GM19035 (cell line): ENCODE data around the gene SOWAHD.
A peak's percentile ranks its signal among the peaks of the same experiment; 100 is the strongest.
"Not testable (repeated sequence)": the region's sequence is repeated elsewhere in the genome, so short reads cannot be mapped to it uniquely, and the experiment has no call there.

Source experiments
- ATAC-seq: cut with Tn5 transposase; IDR thresholded peaks from one replicate; pipeline ENCODE4 v1.9.1; 2021; ENCODE audit not compliant: unreplicated experiment

The SOWAHD gene

GRCh38 chrX:119757979-119758730 is at the start of gene SOWAHD:
Gene SOWAHD, plus strand, starts transcription at chrX:119758588. Its CDS starts 80 bp downstream, at chrX:119758668.
- no peak for ATAC-seq

GRCh38 chrX:119708936-119709335 is 49.5 kb upstream of the SOWAHD start:
- ATAC-seq = no peak

- no peak for ATAC-seq
Observed at GRCh38 chrX:119709630-119710029, 48.8 kb upstream of the SOWAHD start.

GRCh38 chrX:119721487-119721886 is 36.9 kb upstream of the SOWAHD start:
- ATAC-seq = no peak

GRCh38 chrX:119721926-119722325 is 36.5 kb upstream of the SOWAHD start:
- no peak for ATAC-seq

- ATAC-seq = no peak
Observed at GRCh38 chrX:119726900-119727555, 31.4 kb upstream of the SOWAHD start.

GRCh38 chrX:119728487-119728886 is 29.9 kb upstream of the SOWAHD start:
- ATAC-seq = no peak

GRCh38 chrX:119729408-119730201 is 28.8 kb upstream of the SOWAHD start:
- no peak for ATAC-seq

- ATAC-seq = no peak
Observed at GRCh38 chrX:119734897-119735339, 23.5 kb upstream of the SOWAHD start.

- ATAC-seq = no peak
Observed at GRCh38 chrX:119735467-119735866, 22.9 kb upstream of the SOWAHD start.

GRCh38 chrX:119736206-119736764 is 22.1 kb upstream of the SOWAHD start:
- ATAC-seq = no peak

GRCh38 chrX:119738742-119739141 is 19.6 kb upstream of the SOWAHD start:
- ATAC-seq = no peak

- no peak for ATAC-seq
Observed at GRCh38 chrX:119745283-119745848, 13.0 kb upstream of the SOWAHD start.

GRCh38 chrX:119750131-119750530 is 8.3 kb upstream of the SOWAHD start:
- not testable (repeated sequence) for ATAC-seq

GRCh38 chrX:119750751-119751150 is 7.6 kb upstream of the SOWAHD start:
- not testable (repeated sequence) for ATAC-seq

- ATAC-seq = no peak
Observed at GRCh38 chrX:119753001-119753400, 5.4 kb upstream of the SOWAHD start.

GRCh38 chrX:119753639-119754257 is 4.6 kb upstream of the SOWAHD start:
- no peak for ATAC-seq

GRCh38 chrX:119755981-119756533 is 2.3 kb upstream of the SOWAHD start:
- peak; percentile 61 for ATAC-seq

GRCh38 chrX:119756926-119757635 is 1.3 kb upstream of the SOWAHD start:
- no peak for ATAC-seq

- ATAC-seq = no peak
Observed at GRCh38 chrX:119757646-119757978, 776 bp upstream of the SOWAHD start.
